Stimulated activated CD4-positive, alpha-beta T cell treated with anti-CD3 and anti-CD28 coated beads, TNF-alpha, amount 100 ng/mL, for 1 hour (primary cell): ENCODE results near the gene KLF5.
"Not testable (repeated sequence)": the region's sequence is repeated elsewhere in the genome, so short reads cannot be mapped to it uniquely, and the experiment has no call there.

Source experiments
- DNase-seq, 3 donors: peaks; one replicate each; pipeline ENCODE4 v3.0.0-alpha.2; 2020; ENCODE audit warnings: low read depth in 3 of 3, low spot score in 1 of 3

Gene KLF5

GRCh38 chr13:73058736-73059459 lies at the start of gene KLF5:
TSS of gene KLF5 (plus strand) at chr13:73059005. CDS start at chr13:73059328, 323 bp downstream.
- DNase-seq: peak; percentile 87 to 92 (median 89)

DNA sequence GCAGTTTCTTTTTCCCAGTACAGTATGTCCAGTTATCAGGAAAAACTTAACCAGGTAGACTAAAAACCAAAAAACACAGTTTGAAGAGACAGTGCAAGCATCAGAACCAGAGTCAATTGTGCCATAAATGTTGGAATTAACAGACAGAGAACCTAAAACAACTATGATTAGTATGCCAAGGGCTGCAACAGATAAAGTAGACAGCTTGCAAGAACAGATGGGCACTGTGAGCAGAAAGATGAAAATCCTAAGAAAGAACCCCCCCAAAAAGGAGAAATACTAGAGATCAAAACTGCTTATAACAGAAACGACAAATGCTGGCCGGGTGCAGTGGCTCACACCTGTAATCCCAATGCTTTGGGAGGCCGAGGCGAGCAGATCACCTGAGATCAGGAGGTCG lies 47.1 kb upstream of the KLF5 start:
- no peak for DNase-seq

DNA sequence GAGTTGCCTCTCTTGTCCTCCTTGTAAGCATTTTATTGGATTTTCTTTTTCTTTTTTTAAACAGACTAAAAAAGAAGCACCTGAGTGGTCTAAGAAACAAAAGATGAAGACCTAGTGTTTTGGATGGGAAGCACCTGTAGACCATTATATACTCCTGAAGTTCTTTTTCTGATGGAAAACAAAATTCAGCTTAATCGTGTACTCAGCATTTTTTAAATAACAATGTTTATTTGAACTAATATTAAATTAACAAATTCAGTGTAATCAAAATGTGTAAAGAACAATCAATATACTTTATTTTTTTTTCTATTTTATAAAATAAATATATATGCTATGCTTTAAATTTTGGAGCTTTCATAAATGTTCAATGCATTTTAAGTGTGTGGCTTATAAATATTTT lies 43.0 kb upstream of the KLF5 start:
- no peak for DNase-seq

GRCh38 chr13:73018336-73018735 lies 40.5 kb upstream of the KLF5 start:
- no peak for DNase-seq

DNA sequence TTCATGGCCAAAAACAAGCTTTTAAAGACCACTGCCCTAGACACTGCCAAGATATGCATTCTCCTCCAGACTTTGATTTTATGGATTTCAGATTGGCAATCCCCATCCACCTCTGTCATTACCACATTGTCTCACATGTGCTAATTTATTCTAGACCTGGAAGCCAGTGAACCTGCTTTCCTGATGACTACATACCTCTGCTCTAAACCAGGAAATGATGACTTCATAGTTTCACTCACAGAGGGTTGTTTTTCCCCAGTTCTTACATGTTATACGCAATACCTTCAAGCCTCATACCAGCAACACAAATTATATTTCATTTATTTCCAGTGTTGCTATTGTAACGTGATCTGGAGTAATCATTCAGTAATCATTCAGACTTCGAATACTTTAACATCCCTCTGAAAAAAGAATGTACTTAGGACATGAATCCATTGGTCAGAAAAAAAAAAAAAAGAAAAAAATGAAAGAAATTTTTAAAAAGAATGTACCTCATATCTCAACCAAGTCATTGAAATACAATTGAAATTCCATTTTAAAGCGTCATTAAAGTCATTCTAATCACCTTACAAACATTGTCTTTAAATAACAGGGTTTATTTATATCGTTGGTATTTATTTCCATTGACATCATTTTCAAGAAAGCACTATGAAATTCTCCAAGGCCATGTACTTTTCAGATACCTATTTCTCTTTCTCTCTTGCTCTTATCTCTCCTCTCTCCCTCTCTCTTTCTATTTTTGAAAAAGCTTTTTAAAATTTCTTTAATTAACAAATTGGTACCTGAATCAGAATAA lies 33.4 kb upstream of the KLF5 start:
- no peak for DNase-seq

DNA sequence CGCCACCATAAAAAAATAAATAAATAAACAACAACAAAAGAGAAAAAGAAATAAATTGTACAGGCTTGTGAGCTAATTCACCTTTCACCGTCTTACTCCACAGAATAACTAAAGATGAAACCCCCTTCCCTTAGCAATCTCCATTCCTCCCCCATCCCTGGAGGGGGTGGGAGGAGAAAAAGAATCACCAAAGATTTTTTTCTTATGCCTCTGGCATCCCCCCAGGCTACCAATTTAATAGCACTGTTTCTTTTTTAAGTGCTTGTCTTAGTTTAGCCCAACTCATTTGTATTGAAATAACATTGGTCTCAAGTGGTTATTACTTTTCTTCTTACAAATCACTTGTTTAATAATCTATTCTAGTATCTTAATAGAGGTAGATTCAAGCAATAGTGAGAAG lies 23.9 kb upstream of the KLF5 start:
- DNase-seq: no peak

- DNase-seq: no peak
Observed at GRCh38 chr13:73035660-73036059, 23.1 kb upstream of the KLF5 start.

GRCh38 chr13:73036566-73036965 lies 22.2 kb upstream of the KLF5 start:
- no peak for DNase-seq

GRCh38 chr13:73038064-73038463 lies 20.7 kb upstream of the KLF5 start:
- DNase-seq: no peak

GRCh38 chr13:73039201-73040108 lies 19.4 kb upstream of the KLF5 start:
- no peak for DNase-seq

- DNase-seq: no peak
Observed at GRCh38 chr13:73040484-73040883, 18.3 kb upstream of the KLF5 start.

DNA sequence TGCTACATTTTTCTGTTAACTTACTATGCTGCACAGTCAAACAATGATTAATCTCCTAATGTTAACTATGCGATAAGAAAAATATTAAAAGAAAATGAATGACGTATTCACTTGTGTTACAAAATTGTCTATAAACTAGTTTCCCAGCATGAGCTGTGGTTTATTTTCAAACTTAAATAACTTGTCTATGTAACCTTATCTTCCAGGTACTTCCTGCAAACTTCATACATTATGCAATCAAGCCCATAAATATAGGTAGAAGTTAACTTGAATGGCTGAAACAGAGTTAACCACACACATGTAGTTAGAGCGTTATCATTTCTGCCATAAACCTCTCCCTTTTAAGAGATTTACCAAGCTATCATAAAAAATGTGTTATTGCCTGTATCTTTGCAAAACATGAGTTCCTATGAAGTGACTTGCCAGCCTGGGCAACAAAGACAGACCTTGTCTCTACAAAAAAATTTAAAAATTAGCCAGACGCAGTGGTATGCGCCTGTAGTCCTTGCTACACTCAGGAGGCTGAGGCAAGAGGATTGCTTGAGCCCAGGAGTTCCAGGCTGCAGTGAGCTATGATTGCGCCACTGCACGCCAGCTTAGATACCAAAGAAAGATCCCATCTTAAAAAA lies 17.7 kb upstream of the KLF5 start:
- no peak for DNase-seq

GRCh38 chr13:73045031-73045430 lies 13.8 kb upstream of the KLF5 start:
- no peak for DNase-seq

DNA sequence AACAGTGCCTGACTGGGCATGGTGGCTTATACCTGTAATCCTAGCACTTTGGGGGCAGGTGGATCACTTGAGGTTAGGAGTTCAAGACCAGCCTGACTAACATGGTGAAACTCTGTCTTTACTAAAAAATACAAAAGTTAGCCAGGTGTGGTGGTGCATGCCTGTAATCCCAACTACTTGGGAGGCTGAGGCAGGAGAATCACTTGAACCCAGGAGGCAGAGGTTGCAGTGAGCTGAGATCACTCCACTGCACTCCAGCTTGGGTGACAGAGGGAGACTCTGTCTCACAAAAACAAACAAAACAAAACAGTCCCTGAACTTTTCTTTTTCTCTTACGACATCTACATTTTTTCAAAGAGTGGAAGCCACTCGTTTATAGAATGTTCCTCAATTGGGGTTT lies 10.2 kb upstream of the KLF5 start:
- not testable (repeated sequence) for DNase-seq

DNA sequence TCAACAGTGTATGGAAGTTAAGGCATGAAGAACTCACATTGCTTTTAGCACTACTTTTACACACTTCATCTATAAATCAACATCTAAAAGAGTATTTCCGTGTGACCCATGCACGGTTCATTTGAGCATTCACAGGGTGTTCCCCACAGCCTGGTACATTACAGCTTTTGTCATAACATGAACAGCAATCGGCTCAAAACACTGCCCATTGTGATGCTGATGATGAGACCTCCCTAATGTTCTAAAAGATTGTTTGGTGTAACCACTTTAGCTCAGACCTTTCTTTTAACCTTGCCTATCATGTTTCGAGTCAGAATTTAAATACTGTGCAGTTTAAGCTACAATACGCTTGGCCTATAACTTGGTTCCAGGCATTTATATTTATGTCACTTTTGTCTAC lies 4.1 kb upstream of the KLF5 start:
- DNase-seq: no peak

GRCh38 chr13:73055813-73056564 lies 2.8 kb upstream of the KLF5 start:
- no peak for DNase-seq

DNA sequence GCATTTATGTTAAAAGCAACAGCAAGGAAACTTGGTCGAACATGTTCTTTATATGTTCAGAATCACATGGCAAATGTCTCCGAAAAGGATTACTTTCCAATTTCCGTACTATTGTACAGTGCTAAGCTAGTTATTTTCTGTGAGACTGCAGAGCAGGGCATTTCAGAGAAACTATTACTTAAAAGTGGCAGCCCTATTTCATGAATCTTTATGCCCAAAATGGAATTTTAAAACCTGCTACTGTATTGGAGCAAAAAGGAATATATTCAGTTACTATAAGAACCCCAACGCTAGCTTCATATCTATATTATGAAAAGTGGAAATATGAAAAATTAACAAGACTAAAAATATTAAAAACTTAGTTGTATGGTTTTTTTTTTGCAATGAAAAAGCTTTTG lies 2.2 kb upstream of the KLF5 start:
- no peak for DNase-seq

GRCh38 chr13:73057284-73058063 lies 1.3 kb upstream of the KLF5 start:
- DNase-seq: no peak

GRCh38 chr13:73058064-73058313 lies 816 bp upstream of the KLF5 start:
- no peak for DNase-seq

GRCh38 chr13:73058432-73058735 lies 421 bp upstream of the KLF5 start:
- DNase-seq: no peak
